GM10266 (cell line): Measurements from ENCODE around the gene TCN2.
"Not testable (repeated sequence)": the region's sequence is repeated elsewhere in the genome, so short reads cannot be mapped to it uniquely, and the experiment has no call there.

Experiments used
- DNase-seq: peaks from one replicate; pipeline ENCODE4 v3.0.0; 2012; ENCODE audit errors: extremely low spot score
- TF ChIP-seq, protein P1 (sequence below): IDR thresholded peaks from 2 replicates; pipeline ENCODE4 v1.5.1; 2012; ENCODE audit warnings: mild to moderate bottlenecking, low read depth; ENCODE audit not compliant: control insufficient read depth, insufficient read depth; ENCODE audit errors: missing control alignments

The TCN2 gene

GRCh38 chr22:30675436-30675835 lies 68.5 kb downstream of the TCN2 start:
- TF ChIP-seq, protein P1, sequence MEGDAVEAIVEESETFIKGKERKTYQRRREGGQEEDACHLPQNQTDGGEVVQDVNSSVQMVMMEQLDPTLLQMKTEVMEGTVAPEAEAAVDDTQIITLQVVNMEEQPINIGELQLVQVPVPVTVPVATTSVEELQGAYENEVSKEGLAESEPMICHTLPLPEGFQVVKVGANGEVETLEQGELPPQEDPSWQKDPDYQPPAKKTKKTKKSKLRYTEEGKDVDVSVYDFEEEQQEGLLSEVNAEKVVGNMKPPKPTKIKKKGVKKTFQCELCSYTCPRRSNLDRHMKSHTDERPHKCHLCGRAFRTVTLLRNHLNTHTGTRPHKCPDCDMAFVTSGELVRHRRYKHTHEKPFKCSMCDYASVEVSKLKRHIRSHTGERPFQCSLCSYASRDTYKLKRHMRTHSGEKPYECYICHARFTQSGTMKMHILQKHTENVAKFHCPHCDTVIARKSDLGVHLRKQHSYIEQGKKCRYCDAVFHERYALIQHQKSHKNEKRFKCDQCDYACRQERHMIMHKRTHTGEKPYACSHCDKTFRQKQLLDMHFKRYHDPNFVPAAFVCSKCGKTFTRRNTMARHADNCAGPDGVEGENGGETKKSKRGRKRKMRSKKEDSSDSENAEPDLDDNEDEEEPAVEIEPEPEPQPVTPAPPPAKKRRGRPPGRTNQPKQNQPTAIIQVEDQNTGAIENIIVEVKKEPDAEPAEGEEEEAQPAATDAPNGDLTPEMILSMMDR: no peak
- no peak for DNase-seq

DNA sequence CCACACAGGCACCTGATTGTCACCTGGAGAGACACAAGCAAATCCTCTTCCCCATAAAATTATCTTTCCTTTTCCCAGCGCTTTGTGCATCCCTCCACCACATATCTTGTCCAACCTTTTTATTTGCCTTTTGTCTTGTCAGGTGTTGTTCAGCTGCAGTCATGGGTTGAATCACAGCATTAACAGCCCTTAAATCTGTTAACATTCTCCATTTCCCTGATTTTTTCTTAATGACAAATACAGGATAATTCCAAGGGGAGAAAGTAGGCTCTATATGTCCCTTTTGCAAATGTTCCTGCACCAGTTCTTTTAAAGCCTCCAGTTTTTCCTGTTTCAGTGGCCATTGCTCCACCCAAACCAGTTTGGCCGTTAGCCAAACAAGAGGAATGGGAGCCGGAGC lies 69.6 kb downstream of the TCN2 start:
- not testable (repeated sequence) for DNase-seq
